ENCODE data around the gene PASK. TPM values are rescaled to one million over a fixed set of nuclear protein-coding genes. Genes with fewer than 3 reads are reported as not detected.

Gene PASK
- total and polyA plus RNA-seq, 9 of the 15 experiments (the other 6 are each of a cell fraction or from before 2014, with no cell fraction given): 1.5 to 30.3 (median 9.9) TPM

DNA sequence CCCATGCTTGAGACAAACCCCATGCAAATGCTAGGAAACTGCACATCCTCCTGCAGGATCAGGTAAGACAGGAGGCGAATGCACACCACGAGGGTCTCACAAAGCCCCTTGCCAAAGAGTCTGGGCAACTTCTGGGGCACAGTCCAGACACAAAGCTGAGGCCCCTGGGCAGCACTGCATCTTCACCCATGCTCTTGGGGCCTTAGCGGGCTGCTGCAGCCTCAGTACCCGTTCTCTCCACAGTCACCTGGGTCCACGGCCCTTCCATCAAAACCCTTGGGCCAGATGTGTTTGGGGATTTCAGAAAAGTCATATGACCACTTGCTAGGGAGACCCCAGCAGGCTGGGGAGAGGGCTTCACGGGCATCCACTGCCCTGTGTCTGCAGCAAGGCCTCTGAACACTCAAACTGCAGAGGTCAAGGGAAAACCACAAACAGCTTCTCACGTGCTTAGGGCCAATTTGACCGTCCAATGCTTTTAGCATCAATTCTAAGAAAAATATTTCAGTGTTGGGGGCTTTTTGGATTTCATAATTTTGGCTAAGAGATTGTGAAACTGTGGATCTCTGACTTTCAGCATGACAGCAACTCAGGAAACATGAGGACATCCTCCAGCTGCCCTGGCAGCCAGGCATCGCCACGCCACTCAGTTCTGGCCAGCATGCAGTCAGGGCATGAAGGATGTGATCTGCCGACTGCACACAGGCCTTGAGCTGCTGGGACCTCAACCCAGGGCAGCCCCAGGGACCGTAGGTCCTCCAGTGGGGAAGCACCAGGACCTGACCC is 20.0 kb downstream of the PASK start (continued):
- TF ChIP-seq, protein P1, sequence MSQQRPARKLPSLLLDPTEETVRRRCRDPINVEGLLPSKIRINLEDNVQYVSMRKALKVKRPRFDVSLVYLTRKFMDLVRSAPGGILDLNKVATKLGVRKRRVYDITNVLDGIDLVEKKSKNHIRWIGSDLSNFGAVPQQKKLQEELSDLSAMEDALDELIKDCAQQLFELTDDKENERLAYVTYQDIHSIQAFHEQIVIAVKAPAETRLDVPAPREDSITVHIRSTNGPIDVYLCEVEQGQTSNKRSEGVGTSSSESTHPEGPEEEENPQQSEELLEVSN (IDR thresholded peaks at IDR 0.05; ENCODE audit: borderline replicate concordance in 1 of 2, extremely low read depth in 1 of 2, insufficient read depth in 1 of 2, insufficient read length in 1 of 2, low read depth in 1 of 2, low read length in 1 of 2, poor library complexity in 1 of 2, severe bottlenecking in 1 of 2): no peak
- TF ChIP-seq PHF8 (IDR thresholded peaks at IDR 0.05; ENCODE audit: borderline replicate concordance, low read length): no peak
- TF ChIP-seq TBL1XR1 (IDR thresholded peaks at IDR 0.05; ENCODE audit: low read length in 2 of 2): no peak
- no peak for TF ChIP-seq FOXP1 (CRISPR knock-in tag; IDR thresholded peaks at IDR 0.05)
- TF ChIP-seq, protein P2, sequence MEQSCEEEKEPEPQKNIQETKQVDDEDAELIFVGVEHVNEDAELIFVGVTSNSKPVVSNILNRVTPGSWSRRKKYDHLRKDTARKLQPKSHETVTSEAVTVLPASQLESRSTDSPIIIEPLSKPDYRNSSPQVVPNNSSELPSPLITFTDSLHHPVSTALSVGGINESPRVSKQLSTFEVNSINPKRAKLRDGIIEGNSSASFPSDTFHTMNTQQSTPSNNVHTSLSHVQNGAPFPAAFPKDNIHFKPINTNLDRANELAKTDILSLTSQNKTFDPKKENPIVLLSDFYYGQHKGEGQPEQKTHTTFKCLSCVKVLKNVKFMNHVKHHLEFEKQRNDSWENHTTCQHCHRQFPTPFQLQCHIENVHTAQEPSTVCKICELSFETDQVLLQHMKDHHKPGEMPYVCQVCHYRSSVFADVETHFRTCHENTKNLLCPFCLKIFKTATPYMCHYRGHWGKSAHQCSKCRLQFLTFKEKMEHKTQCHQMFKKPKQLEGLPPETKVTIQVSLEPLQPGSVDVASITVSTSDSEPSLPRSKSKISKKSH (CRISPR knock-in tag; IDR thresholded peaks at IDR 0.05): no peak
- TF ChIP-seq CREM (IDR thresholded peaks at IDR 0.05; ENCODE audit: low read depth): no peak

DNA sequence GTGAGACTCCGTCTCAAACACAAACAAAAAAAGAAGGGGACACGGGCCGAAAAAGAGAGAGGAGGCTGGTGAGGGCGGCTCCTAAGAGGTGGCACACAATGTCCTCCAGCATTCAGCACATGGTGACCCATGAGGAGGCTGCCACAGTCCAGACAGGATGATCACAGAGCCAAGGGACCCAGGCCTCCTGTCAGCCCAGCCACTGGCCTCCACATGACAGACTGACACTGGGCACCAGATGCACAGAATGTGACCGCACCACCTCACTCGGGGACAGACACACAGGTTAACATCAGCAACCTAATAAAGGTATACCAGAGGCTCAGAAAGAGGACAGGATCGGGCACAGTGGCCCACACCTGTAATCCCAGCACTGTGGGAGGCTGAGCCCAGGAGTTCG is 21.0 kb downstream of the PASK start:
- no peaks in the 10 kb centered on the region for H3K79me2 ChIP-seq (ENCODE audit: control insufficient read depth, insufficient read depth, low read length)
- no peak overlapping the region for H2AFZ ChIP-seq (ENCODE audit: low read depth, low read length)
- in situ Hi-C loops (cut with MboI): no loop called here
- H3K4me1 ChIP-seq (replicated peaks in 1 of 2; ENCODE audit: control insufficient read depth in 2 of 2, insufficient read depth in 2 of 2, low read length in 2 of 2): no peaks in the 10 kb centered on the region; a peak in 1 of 5 replicates
- H3K4me2 ChIP-seq (ENCODE audit: insufficient read depth, low read length): no peak overlapping the region
- FAIRE-seq (no peak), ATAC-seq (no peak), DNase-seq (ENCODE audit: extremely low read depth in 1 of 4, low spot score in 3 of 4) (no peak)
- H3K9me3 ChIP-seq (replicated peaks; ENCODE audit: control insufficient read depth, insufficient read depth, low read depth, low read length): no peaks in the 10 kb centered on the region
- no peak overlapping the region for H3K27ac ChIP-seq (ENCODE audit: extremely low read depth, low read depth, low read length)
- 79% methylated on average over 3 of the region's 8 CpGs for WGBS (ENCODE audit: insufficient coverage, low coverage, missing lambda C conversion rate)
- no TSS peak for BruUV-seq (replicated peaks)
- ChIA-PET CTCF (ENCODE audit: low intra/inter-chr PET ratio) (no interaction called here), POLR2A (no interaction called here)
- intact Hi-C loops (cut with micrococcal nuclease): no loop called here
- no peak overlapping the region for H3K9ac ChIP-seq (ENCODE audit: insufficient read depth in 1 of 2, low read depth in 2 of 2, low read length in 2 of 2)
- peaks cover 10% of the 10 kb centered on the region; the same call in 1 of the 3 replicates for H3K36me3 ChIP-seq (ENCODE audit: control insufficient read depth, insufficient read depth, low read length)
- H3K27me3 ChIP-seq (ENCODE audit: control insufficient read depth in 2 of 2, insufficient read depth in 2 of 2, low read length in 2 of 2): no peaks in the 10 kb centered on the region
- H3K9me1 ChIP-seq (ENCODE audit: control insufficient read depth, insufficient read depth, low read length): no peaks in the 10 kb centered on the region
- H3K4me3 ChIP-seq: no peak overlapping the region
- H4K20me1 ChIP-seq (replicated peaks; ENCODE audit: control insufficient read depth, insufficient read depth, low read length): no peaks in the 10 kb centered on the region
- TF ChIP-seq MAFG (tag; conservative IDR thresholded peaks at IDR 0.05): no peak
- no peak for TF ChIP-seq ZNF232 (CRISPR knock-in tag; IDR thresholded peaks at IDR 0.05)
- no peak for TF ChIP-seq RNF2 (IDR thresholded peaks at IDR 0.05)
- no peak for TF ChIP-seq ZNF324 (CRISPR knock-in tag; IDR thresholded peaks at IDR 0.05)
- no peak for TF ChIP-seq ZNF584 (CRISPR knock-in tag; IDR thresholded peaks at IDR 0.05; ENCODE audit: low read depth)
- TF ChIP-seq ZBTB17 (CRISPR knock-in tag; IDR thresholded peaks at IDR 0.05): no peak
- no peak for TF ChIP-seq POLR2AphosphoS5 (IDR thresholded peaks at IDR 0.05; ENCODE audit: control insufficient read depth, insufficient read depth, low read depth, low read length)
- TF ChIP-seq, protein P3, sequence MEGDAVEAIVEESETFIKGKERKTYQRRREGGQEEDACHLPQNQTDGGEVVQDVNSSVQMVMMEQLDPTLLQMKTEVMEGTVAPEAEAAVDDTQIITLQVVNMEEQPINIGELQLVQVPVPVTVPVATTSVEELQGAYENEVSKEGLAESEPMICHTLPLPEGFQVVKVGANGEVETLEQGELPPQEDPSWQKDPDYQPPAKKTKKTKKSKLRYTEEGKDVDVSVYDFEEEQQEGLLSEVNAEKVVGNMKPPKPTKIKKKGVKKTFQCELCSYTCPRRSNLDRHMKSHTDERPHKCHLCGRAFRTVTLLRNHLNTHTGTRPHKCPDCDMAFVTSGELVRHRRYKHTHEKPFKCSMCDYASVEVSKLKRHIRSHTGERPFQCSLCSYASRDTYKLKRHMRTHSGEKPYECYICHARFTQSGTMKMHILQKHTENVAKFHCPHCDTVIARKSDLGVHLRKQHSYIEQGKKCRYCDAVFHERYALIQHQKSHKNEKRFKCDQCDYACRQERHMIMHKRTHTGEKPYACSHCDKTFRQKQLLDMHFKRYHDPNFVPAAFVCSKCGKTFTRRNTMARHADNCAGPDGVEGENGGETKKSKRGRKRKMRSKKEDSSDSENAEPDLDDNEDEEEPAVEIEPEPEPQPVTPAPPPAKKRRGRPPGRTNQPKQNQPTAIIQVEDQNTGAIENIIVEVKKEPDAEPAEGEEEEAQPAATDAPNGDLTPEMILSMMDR (IDR thresholded peaks at IDR 0.05 in 2 of 3, conservative IDR thresholded peaks at IDR 0.05 in 1 of 3; ENCODE audit: insufficient read depth in 2 of 3, low read depth in 1 of 3, low read length in 3 of 3): no peak
- no peak for TF ChIP-seq ZC3H4 (CRISPR knock-in tag; IDR thresholded peaks at IDR 0.05; ENCODE audit: borderline replicate concordance)
- no peak for TF ChIP-seq PCBP2 (IDR thresholded peaks at IDR 0.05; ENCODE audit: low read depth, low read length, poor library complexity, severe bottlenecking)
